ENCODE data around the gene ABCA13. TPM values are rescaled to one million over a fixed set of nuclear protein-coding genes. Genes with fewer than 3 reads are reported as not detected.

The ABCA13 gene
- total and polyA plus RNA-seq, 2 of the 4 experiments (the other 2 are of a cell fraction) = under 0.01 to 0.07 TPM

DNA sequence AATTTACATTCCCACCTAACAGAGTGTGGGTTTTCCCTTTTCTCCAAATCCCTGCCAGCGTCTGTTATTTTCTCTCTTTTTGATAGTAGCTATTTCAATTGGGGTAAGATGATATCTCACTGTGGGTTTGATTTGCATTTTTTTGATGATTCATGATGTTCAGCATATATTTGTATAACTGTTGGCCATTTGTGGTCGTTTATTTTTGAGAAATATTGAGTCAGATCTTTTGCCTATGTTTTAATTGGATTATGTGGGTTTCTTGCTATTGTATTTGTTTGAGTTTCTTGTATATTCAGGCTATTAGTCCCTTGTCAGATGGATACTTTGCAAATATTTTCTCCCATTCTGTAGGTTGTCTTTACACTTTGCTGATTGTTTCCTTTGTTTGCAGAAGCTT, 193.8 kb downstream of the ABCA13 start:
- in situ Hi-C loops (cut with MboI; ENCODE audit: low sequenced_read_pairs) (no loop called here), intact Hi-C loops (cut with micrococcal nuclease) (no loop called here), dilution Hi-C loops (cut with HindIII; ENCODE audit: low sequenced_read_pairs, unreplicated experiment) (no loop called here)
- CTCF ChIA-PET = no interaction called here
- Histone ChIP-seq H3K4me1 (ENCODE audit: control insufficient read depth, insufficient read depth, low read length) (no peaks in the 10 kb centered on the region), H2BK15ac (ENCODE audit: low read depth, low read length) (no peak overlapping the region), H3K9me1 (ENCODE audit: insufficient read depth, low read length) (no peaks in the 10 kb centered on the region), H3K18ac (ENCODE audit: low read depth, low read length) (no peak overlapping the region), H3K27me3 (ENCODE audit: control insufficient read depth, insufficient read depth, low read length) (no peaks in the 10 kb centered on the region), H2AFZ (replicated peaks; ENCODE audit: low read length, poor library complexity) (no peak overlapping the region), H4K5ac (ENCODE audit: low read depth, low read length) (no peak overlapping the region), H2AK5ac (ENCODE audit: low read depth, low read length) (no peak overlapping the region), H3K4ac (ENCODE audit: low read depth, low read length) (no peak overlapping the region), H3K56ac (ENCODE audit: extremely low read depth, insufficient read depth, low read length) (no peak overlapping the region), H4K20me1 (ENCODE audit: insufficient read depth, low read length) (no peaks in the 10 kb centered on the region), H3K9me3 (ENCODE audit: control insufficient read depth, insufficient read depth, low read length) (no peaks in the 10 kb centered on the region), H3K4me2 (ENCODE audit: low read depth, low read length) (no peak overlapping the region), H3K14ac (replicated peaks; ENCODE audit: low read depth, low read length) (no peak overlapping the region), H3K23ac (ENCODE audit: low read depth, low read length) (no peak overlapping the region), H3K9ac (ENCODE audit: low read depth, low read length) (no peak overlapping the region), H2BK5ac (ENCODE audit: low read depth, low read length, poor library complexity, severe bottlenecking) (no peak overlapping the region), H2BK20ac (ENCODE audit: low read depth, low read length) (no peak overlapping the region), H3K27ac (ENCODE audit: insufficient read depth, low read length) (no peak overlapping the region), H4K8ac (ENCODE audit: low read depth in 2 of 2, low read length in 2 of 2) (no peak overlapping the region), H3K4me3 (ENCODE audit: insufficient read depth, low read depth, low read length) (no peak overlapping the region), H2AK9ac (replicated peaks; ENCODE audit: low read depth, low read length, poor library complexity) (no peak overlapping the region), H2BK120ac (ENCODE audit: low read depth, low read length) (no peak overlapping the region), H3K79me1 (ENCODE audit: low read depth in 1 of 2, low read length in 2 of 2) (no peaks in the 10 kb centered on the region), H4K91ac (ENCODE audit: insufficient read depth, low read depth, low read length) (no peak overlapping the region), H3K36me3 (ENCODE audit: control insufficient read depth, insufficient read depth, low read length) (no peaks in the 10 kb centered on the region)
- BruUV-seq (replicated peaks) = no TSS peak
- ATAC-seq (ENCODE audit: low read depth) (no peak), DNase-seq (peak; percentile 4)
- TF ChIP-seq POLR2A (IDR thresholded peaks at IDR 0.05; ENCODE audit: low read depth, low read length) = no peak
- TF ChIP-seq NFE2L2 (IDR thresholded peaks at IDR 0.05; ENCODE audit: low read depth, low read length) = no peak
- no peak for TF ChIP-seq RFX5 (IDR thresholded peaks at IDR 0.05; ENCODE audit: low read depth, low read length)
- TF ChIP-seq SMC3 (IDR thresholded peaks at IDR 0.05; ENCODE audit: low read depth, low read length) = no peak
- TF ChIP-seq, protein P1, sequence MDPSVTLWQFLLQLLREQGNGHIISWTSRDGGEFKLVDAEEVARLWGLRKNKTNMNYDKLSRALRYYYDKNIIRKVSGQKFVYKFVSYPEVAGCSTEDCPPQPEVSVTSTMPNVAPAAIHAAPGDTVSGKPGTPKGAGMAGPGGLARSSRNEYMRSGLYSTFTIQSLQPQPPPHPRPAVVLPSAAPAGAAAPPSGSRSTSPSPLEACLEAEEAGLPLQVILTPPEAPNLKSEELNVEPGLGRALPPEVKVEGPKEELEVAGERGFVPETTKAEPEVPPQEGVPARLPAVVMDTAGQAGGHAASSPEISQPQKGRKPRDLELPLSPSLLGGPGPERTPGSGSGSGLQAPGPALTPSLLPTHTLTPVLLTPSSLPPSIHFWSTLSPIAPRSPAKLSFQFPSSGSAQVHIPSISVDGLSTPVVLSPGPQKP (IDR thresholded peaks at IDR 0.05; ENCODE audit: borderline replicate concordance, low read depth, low read length) = no peak
- no peak for TF ChIP-seq BHLHE40 (IDR thresholded peaks at IDR 0.05; ENCODE audit: low read depth, low read length)
- TF ChIP-seq FOS (IDR thresholded peaks at IDR 0.05; ENCODE audit: low read depth, low read length) = no peak
- TF ChIP-seq RAD21 (IDR thresholded peaks at IDR 0.05; ENCODE audit: low read length) = no peak
- no peak for TF ChIP-seq RCOR1 (IDR thresholded peaks at IDR 0.05; ENCODE audit: insufficient replicate concordance, low read length)
- no peak for TF ChIP-seq CHD1 (IDR thresholded peaks at IDR 0.05; ENCODE audit: low read depth, low read length)
- no peak for TF ChIP-seq MAZ (IDR thresholded peaks at IDR 0.05; ENCODE audit: borderline replicate concordance, low read depth, low read length)
- POLR2A ChIA-PET (ENCODE audit: unreplicated experiment) = no interaction called here
- no CpG with 5 or more reads among the region's 2 CpGs for WGBS, 2 experiments (ENCODE audit: extremely low coverage in 2 of 2, insufficient read length in 1 of 2)
